Mesodermal cell (in vitro differentiated cells): Measurements from ENCODE around the gene TBC1D24.

Source experiments
- H3K27ac ChIP-seq: 2 replicates; pipeline ENCODE4 v1.7.0; 2013; ENCODE audit warnings: mild to moderate bottlenecking, low read depth, low read length, moderate library complexity; ENCODE audit not compliant: severe bottlenecking
- H3K36me3 ChIP-seq: 2 replicates; pipeline ENCODE4 v1.7.1; 2013; ENCODE audit warnings: mild to moderate bottlenecking, low read length, moderate library complexity; ENCODE audit not compliant: control insufficient read depth, insufficient read depth
- H3K4me1 ChIP-seq: one replicate; pipeline ENCODE4 v1.7.1; 2013; ENCODE audit warnings: mild to moderate bottlenecking, low read length; ENCODE audit not compliant: insufficient read depth, control insufficient read depth, poor library complexity, severe bottlenecking
- H3K4me3 ChIP-seq: 2 replicates; pipeline ENCODE4 v1.7.0; 2013; ENCODE audit warnings: low read length, control low read depth, mild to moderate bottlenecking; ENCODE audit not compliant: insufficient read depth, poor library complexity, severe bottlenecking; ENCODE audit errors: extremely low read depth
- H3K9me3 ChIP-seq: 2 replicates; pipeline ENCODE4 v1.7.1; 2013; ENCODE audit warnings: mild to moderate bottlenecking, low read length, moderate library complexity; ENCODE audit not compliant: control insufficient read depth
- WGBS, 2 experiments: methylation state at CpG; one replicate each; pipeline ENCODE4 v1.1.5; 2013; ENCODE audit warnings: missing lambda C conversion rate in 2 of 2; ENCODE audit not compliant: insufficient coverage in 2 of 2; 5-methylcytosine and 5-hydroxymethylcytosine counted together

The TBC1D24 gene

GRCh38 chr16:2483939-2484897, 9.3 kb downstream of the TBC1D24 start:
- Histone ChIP-seq H3K4me1 (peaks cover 8% of the 10 kb centered on the region), H3K36me3 (no peaks in the 10 kb centered on the region), H3K9me3 (no peaks in the 10 kb centered on the region), H3K4me3 (no peak overlapping the region), H3K27ac (no peak overlapping the region)
- 92 to 95% methylated on average over 15 of the region's 16 CpGs for WGBS, 2 experiments

GRCh38 chr16:2484898-2485508, 10.1 kb downstream of the TBC1D24 start:
- no peaks in the 10 kb centered on the region for H3K9me3 ChIP-seq
- H3K36me3 ChIP-seq = no peaks in the 10 kb centered on the region
- WGBS, 2 experiments = 95 to 99% methylated on average over 4 to 8 of the region's 13 CpGs
- no peak overlapping the region for H3K4me3 ChIP-seq
- peaks cover 8% of the 10 kb centered on the region for H3K4me1 ChIP-seq
- no peak overlapping the region for H3K27ac ChIP-seq

GRCh38 chr16:2485811-2486507, 11.0 kb downstream of the TBC1D24 start:
- 91 to 95% methylated on average over 21 to 28 of the region's 33 CpGs for WGBS, 2 experiments
- Histone ChIP-seq H3K4me1 (peaks cover 8% of the 10 kb centered on the region), H3K36me3 (no peaks in the 10 kb centered on the region), H3K27ac (no peak overlapping the region), H3K9me3 (no peaks in the 10 kb centered on the region), H3K4me3 (no peak overlapping the region)

- no peak overlapping the region for H3K27ac ChIP-seq
- H3K4me3 ChIP-seq = no peak overlapping the region
- no peaks in the 10 kb centered on the region for H3K9me3 ChIP-seq
- 69 to 76% methylated on average over 26 to 28 of the region's 29 CpGs for WGBS, 2 experiments
- no peaks in the 10 kb centered on the region for H3K36me3 ChIP-seq
- H3K4me1 ChIP-seq = peaks cover 8% of the 10 kb centered on the region
These were observed 12.0 kb downstream of the TBC1D24 start for GRCh38 chr16:2486645-2487516.

GRCh38 chr16:2487517-2487842, 12.6 kb downstream of the TBC1D24 start:
- H3K9me3 ChIP-seq = no peaks in the 10 kb centered on the region
- H3K27ac ChIP-seq = no peak overlapping the region
- H3K4me1 ChIP-seq = peaks cover 8% of the 10 kb centered on the region
- H3K36me3 ChIP-seq = no peaks in the 10 kb centered on the region
- 87 to 97% methylated on average over 6 to 8 of the region's 8 CpGs for WGBS, 2 experiments
- H3K4me3 ChIP-seq = no peak overlapping the region

- no peak overlapping the region for H3K27ac ChIP-seq
- no peaks in the 10 kb centered on the region for H3K9me3 ChIP-seq
- WGBS, 2 experiments = 92 to 95% methylated on average over 8 to 10 of the region's 15 CpGs
- no peaks in the 10 kb centered on the region for H3K36me3 ChIP-seq
- H3K4me1 ChIP-seq = peaks cover 8% of the 10 kb centered on the region
- H3K4me3 ChIP-seq = no peak overlapping the region
These were observed 13.1 kb downstream of the TBC1D24 start for GRCh38 chr16:2487903-2488531.

GRCh38 chr16:2489581-2489980, 14.7 kb downstream of the TBC1D24 start:
- WGBS, 2 experiments = 92 to 94% methylated on average over 15 of the region's 16 CpGs
- no peak overlapping the region for H3K27ac ChIP-seq
- H3K9me3 ChIP-seq = no peaks in the 10 kb centered on the region
- H3K4me3 ChIP-seq = no peak overlapping the region
- H3K4me1 ChIP-seq = peaks cover 8% of the 10 kb centered on the region
- H3K36me3 ChIP-seq = no peaks in the 10 kb centered on the region

- 92 to 96% methylated on average over 17 to 20 of the region's 23 CpGs for WGBS, 2 experiments
- Histone ChIP-seq H3K27ac (no peak overlapping the region), H3K4me3 (no peak overlapping the region), H3K36me3 (no peaks in the 10 kb centered on the region), H3K4me1 (peaks cover 8% of the 10 kb centered on the region), H3K9me3 (no peaks in the 10 kb centered on the region)
These were observed 15.5 kb downstream of the TBC1D24 start for GRCh38 chr16:2490190-2491105.

GRCh38 chr16:2492292-2492691, 17.4 kb downstream of the TBC1D24 start:
- H3K4me1 ChIP-seq = peaks cover 2% of the 10 kb centered on the region
- no peak overlapping the region for H3K27ac ChIP-seq
- no peaks in the 10 kb centered on the region for H3K9me3 ChIP-seq
- WGBS, 2 experiments = 93 to 98% methylated on average over 12 to 13 of the region's 13 CpGs
- H3K36me3 ChIP-seq = no peaks in the 10 kb centered on the region
- H3K4me3 ChIP-seq = no peak overlapping the region
